Activated CD8-positive, alpha-beta memory T cell treated with anti-CD3 and anti-CD28 coated beads, Interleukin-2, amount 50 U/mL, for 1 hour (primary cell): ENCODE data around the gene MFAP3L.

ENCODE experiments used
- DNase-seq: peaks from one replicate; pipeline ENCODE4 v3.0.0-alpha.2; 2020; ENCODE audit errors: extremely low read depth

Gene MFAP3L

GRCh38 chr4:170022211-170022610 lies 4.0 kb downstream of the MFAP3L start:
- no peak for DNase-seq

GRCh38 chr4:170017252-170017651 lies 8.9 kb downstream of the MFAP3L start:
- no peak for DNase-seq

DNA sequence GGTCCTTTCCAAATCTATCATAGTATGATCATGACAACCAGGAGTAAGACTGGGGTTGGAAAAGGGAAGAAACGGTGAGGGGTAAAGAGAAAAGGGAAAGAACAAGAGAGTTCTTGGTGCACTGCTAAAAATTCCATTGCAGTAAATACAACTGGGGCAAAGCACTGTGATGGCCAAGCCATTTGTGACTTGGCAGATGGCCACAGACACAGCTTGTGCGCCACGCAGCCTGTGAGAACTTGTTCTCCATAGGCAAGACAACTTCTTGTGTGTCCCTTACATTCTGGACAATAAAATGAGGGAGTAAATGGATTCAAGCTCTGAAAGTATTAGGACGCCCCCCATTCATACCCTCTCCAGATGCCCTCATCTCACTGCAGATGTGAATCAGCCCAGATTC lies 10.9 kb downstream of the MFAP3L start:
- no peak for DNase-seq

GRCh38 chr4:170014359-170015011 lies 11.7 kb downstream of the MFAP3L start:
- no peak for DNase-seq

GRCh38 chr4:170012629-170012958 lies 13.6 kb downstream of the MFAP3L start:
- DNase-seq: no peak

GRCh38 chr4:170011921-170012628 lies 14.1 kb downstream of the MFAP3L start:
- DNase-seq: no peak

GRCh38 chr4:170009291-170009690 lies 16.9 kb downstream of the MFAP3L start:
- no peak for DNase-seq

- no peak for DNase-seq
Observed at GRCh38 chr4:170008801-170009200, 17.4 kb downstream of the MFAP3L start.

- DNase-seq: no peak
Observed at GRCh38 chr4:170008371-170008770, 17.8 kb downstream of the MFAP3L start.

DNA sequence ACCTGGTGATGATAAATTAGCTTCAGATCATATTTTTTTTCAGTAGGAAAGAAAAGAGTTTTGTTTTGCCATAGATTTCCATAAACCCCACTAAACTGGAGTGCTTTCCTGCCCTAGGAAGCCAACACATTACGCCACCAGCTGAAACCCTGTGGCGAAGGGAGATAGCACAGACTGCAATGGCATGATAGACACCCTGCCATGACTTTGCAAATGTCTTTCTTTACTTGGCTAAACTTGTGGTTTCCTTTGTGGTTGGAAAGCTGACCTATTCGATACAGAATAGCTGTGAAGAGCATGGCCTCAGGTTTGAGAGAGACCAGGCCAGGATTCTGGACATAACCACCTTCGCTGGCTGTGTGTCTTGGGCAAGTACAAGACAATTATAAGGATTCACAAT lies 19.1 kb downstream of the MFAP3L start:
- no peak for DNase-seq

- DNase-seq: no peak
Observed at GRCh38 chr4:170005472-170005871, 20.7 kb downstream of the MFAP3L start.

GRCh38 chr4:170004651-170005295 lies 21.4 kb downstream of the MFAP3L start:
- DNase-seq: no peak

DNA sequence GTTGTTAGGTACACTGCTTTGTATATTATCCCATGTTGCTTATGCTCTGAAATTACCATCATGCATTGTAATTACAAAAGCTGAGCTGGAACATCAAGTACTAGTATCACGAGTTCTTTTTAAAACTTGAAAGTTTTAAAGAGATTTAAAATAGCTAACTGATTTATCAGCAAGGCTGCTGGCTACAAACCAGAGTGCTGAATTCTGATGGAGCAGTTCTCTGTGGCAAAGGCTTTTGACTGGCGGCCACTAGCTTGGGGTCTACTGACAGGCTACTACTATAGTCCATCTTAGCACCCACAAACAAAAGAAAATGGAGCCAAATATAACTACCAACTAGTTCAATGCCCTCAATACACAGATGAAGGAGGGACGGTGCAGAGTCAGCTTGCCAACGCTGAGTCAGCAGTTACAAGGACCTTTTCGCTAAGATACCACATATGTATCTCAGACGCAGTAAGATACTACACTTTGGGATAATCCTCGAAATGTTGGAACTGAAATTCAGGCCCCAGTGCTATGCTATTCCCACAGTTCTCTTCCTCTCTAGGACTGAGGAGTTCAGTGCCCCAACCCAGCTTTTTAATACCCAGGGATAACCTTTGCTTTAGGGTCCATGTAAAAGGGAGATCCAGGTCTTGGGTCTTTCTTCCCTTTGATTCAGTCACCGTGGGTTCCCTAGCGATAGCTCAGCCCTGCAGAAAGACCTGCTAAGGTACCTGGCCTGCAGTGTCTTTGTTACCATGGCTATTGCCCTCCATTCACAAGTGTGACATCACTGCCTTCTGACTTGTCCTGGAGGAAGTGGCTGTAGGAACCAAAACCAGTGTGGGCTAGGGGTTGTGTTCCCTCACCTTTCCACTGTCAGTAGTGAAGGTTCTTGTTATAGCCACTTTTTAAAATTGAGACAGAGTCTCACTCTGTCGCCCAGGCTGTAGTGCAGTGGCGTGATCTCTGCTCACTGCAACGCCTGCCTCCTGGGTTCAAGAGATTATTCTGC lies 22.8 kb downstream of the MFAP3L start:
- DNase-seq: no peak

DNA sequence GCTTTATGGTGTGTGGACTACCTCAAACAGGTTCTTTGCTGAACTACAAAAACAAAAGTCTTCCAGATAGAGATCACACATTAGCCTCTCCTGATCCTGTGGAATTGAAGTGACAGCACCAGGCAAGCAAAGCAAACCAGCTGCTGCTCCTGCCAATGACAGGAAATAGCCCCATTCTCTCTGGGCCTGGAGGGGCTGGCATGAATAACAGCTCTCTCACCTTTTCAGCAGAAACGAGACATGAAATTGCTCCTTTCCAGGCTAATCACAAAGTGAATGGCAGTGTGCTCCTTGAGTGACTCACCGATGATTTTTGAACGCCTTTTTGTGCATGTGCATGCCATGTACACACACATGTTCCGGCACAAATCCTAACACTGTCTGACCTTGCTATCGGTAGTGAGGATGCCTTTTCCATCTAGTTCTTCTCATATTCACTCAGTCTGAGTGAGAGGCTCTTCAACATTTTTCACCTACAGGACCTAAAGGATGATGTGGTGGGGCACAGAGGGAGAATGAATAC lies 24.4 kb downstream of the MFAP3L start:
- DNase-seq: no peak

- DNase-seq: no peak
Observed at GRCh38 chr4:170001011-170001744, 25.0 kb downstream of the MFAP3L start.

DNA sequence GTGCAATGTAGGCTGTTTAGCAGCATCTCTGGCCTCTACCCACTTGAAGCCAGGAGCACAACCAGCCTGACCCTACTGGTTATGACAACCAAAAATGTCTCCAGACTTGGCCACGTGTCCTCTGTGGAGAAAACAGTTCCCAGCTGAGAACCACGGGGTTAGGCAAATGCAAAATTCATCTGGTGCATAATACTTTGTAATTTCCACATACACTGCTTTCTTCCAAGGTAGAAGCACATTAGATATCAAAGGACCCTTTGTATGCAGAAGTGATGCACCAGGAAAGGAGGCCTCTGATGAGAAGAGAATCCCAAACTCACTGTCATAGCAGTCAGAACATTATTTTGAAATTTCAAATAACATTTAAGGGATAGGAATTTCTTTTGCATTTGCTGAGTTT lies 26.3 kb downstream of the MFAP3L start:
- no peak for DNase-seq

DNA sequence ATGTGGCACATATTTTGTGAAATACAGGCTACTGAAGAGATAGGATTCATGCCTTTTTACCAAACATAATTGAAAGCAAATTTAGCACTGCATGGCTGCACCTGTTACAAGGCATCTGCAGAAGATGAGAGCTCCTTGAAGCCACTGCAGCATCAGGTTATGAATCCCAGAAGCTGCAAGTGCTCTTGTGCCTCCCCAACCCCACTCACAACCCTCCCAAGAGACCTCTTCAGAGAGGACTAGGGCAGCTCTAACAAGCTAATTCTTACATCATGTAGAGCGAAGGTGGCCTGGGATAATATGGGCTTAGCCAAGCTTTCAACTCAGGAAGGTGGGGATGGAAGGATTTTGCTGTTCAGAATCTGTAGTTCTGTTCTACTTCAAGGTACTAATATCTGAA lies 27.2 kb downstream of the MFAP3L start:
- DNase-seq: no peak

GRCh38 chr4:169996379-169997240 lies 29.6 kb downstream of the MFAP3L start:
- no peak for DNase-seq

DNA sequence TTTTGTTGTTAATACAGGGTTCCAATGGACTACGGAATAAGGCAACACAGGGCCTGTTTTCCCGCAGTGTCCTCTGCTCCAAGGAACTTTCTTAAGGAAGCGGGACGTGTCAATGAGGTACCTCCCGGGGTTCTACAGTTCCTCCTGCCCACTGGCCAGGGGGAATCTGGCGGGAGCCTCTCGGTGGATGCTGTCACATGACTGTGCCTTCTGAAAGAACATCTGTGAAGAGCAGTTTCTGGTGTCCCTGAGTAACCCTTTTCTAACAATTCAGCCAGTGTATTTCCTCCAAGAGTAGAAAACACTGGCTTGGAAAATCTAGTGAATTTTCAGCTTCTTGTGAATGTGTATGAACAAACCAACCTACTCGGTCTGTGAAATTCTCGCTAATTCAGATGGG lies 32.7 kb downstream of the MFAP3L start:
- no peak for DNase-seq

GRCh38 chr4:169988252-169988651 lies 37.9 kb downstream of the MFAP3L start:
- no peak for DNase-seq
